ENCODE data around the gene PHF23. TPM values are rescaled to one million over a fixed set of nuclear protein-coding genes. Genes with fewer than 3 reads are reported as not detected.

Gene PHF23
- total RNA-seq, 3 donors from 2014 or later = 22.1 to 40.4 (median 37.7) TPM

- intact Hi-C loops (cut with DNase I; ENCODE audit: low total_unique reads) = no loop called here
- TF ChIP-seq CTCF (IDR thresholded peaks at IDR 0.05) (peak in 2 of 3 donors; percentile 22 to 46), POLR2AphosphoS5 (IDR thresholded peaks at IDR 0.05) (peak; percentile 48 to 71 (median 52)), POLR2A (IDR thresholded peaks at IDR 0.05) (no peak)
- Histone ChIP-seq H3K4me3 (peak overlapping the region; percentile 43 to 70 (median 61)), H3K36me3 (no peaks in the 10 kb centered on the region), H3K4me1 (peaks cover 0 to 29% of the 10 kb centered on the region in 2 donors), H3K9me3 (no peaks in the 10 kb centered on the region), H3K27me3 (no peaks in the 10 kb centered on the region), H3K27ac (peak overlapping the region; percentile 100)
- DNase-seq (ENCODE audit: low spot score in 2 of 2) = peak; percentile 98
These were observed 24.7 kb downstream of the PHF23 start for GRCh38 chr17:7214300-7215135.

GRCh38 chr17:7213895-7214299, 25.4 kb downstream of the PHF23 start:
- intact Hi-C loops (cut with DNase I; ENCODE audit: low total_unique reads) = no loop called here
- Histone ChIP-seq H3K27me3 (no peaks in the 10 kb centered on the region), H3K9me3 (no peaks in the 10 kb centered on the region), H3K4me1 (peaks cover 0 to 23% of the 10 kb centered on the region in 2 donors), H3K36me3 (no peaks in the 10 kb centered on the region), H3K27ac (peak overlapping the region; percentile 100), H3K4me3 (peak overlapping the region; percentile 43 to 70 (median 61))
- no peak for TF ChIP-seq POLR2AphosphoS5 (IDR thresholded peaks at IDR 0.05)
- peak in 1 of 3 donors; percentile 23 for TF ChIP-seq CTCF (IDR thresholded peaks at IDR 0.05)
- DNase-seq (ENCODE audit: low spot score in 2 of 2) = no peak

- peaks cover 0 to 11% of the 10 kb centered on the region in 2 donors for H3K4me1 ChIP-seq
- intact Hi-C loops (cut with DNase I; ENCODE audit: low total_unique reads) = no loop called here
These were observed 27.6 kb downstream of the PHF23 start for GRCh38 chr17:7211491-7212273.

GRCh38 chr17:7208754-7209460, 30.4 kb downstream of the PHF23 start:
- no peak overlapping the region for H3K4me3 ChIP-seq
- no peak for DNase-seq (ENCODE audit: low spot score in 2 of 2)
- intact Hi-C loops (cut with DNase I; ENCODE audit: low total_unique reads) = no loop called here
- no peaks in the 10 kb centered on the region for H3K9me3 ChIP-seq
- H3K27ac ChIP-seq = no peak overlapping the region
- TF ChIP-seq CTCF (IDR thresholded peaks at IDR 0.05) = no peak
- TF ChIP-seq POLR2AphosphoS5 (IDR thresholded peaks at IDR 0.05) = no peak
- no peak for TF ChIP-seq POLR2A (IDR thresholded peaks at IDR 0.05)
- H3K4me1 ChIP-seq = no peaks in the 10 kb centered on the region
- no peaks in the 10 kb centered on the region for H3K27me3 ChIP-seq
- H3K36me3 ChIP-seq = no peaks in the 10 kb centered on the region

More at GRCh38 chr17:7211491-7212273, 27.6 kb downstream of the PHF23 start:
- no peak for TF ChIP-seq POLR2A (IDR thresholded peaks at IDR 0.05)
- TF ChIP-seq CTCF (IDR thresholded peaks at IDR 0.05) = no peak
- TF ChIP-seq POLR2AphosphoS5 (IDR thresholded peaks at IDR 0.05) = no peak
- no peak for DNase-seq (ENCODE audit: low spot score in 2 of 2)
- H3K27ac ChIP-seq = no peak overlapping the region
- no peaks in the 10 kb centered on the region for H3K36me3 ChIP-seq
- no peaks in the 10 kb centered on the region for H3K9me3 ChIP-seq
- no peaks in the 10 kb centered on the region for H3K27me3 ChIP-seq
- peak overlapping the region in 1 of 3 donors; percentile 33 for H3K4me3 ChIP-seq
